ENCODE results near the gene ITPR2. TPM values are rescaled to one million over a fixed set of nuclear protein-coding genes. Genes with fewer than 3 reads are reported as not detected.

Gene ITPR2
- total and polyA plus RNA-seq, 2 of the 13 experiments (the other 11 are each of a cell fraction or from before 2014, with no cell fraction given): 31.9 to 81.9 TPM

GRCh38 chr12:26832822-26833742, at the start of gene ITPR2 (continued):
- peak; percentile 68 for TF ChIP-seq ZNF687 (CRISPR knock-in tag; IDR thresholded peaks at IDR 0.05)
- no peak for TF ChIP-seq THAP7 (CRISPR knock-in tag; IDR thresholded peaks at IDR 0.05)
- no peak for TF ChIP-seq PRMT3 (CRISPR knock-in tag; IDR thresholded peaks at IDR 0.05; ENCODE audit: borderline replicate concordance, low read depth)
- no peak for TF ChIP-seq ZNF678 (CRISPR knock-in tag; IDR thresholded peaks at IDR 0.05)
- TF ChIP-seq PLRG1 (conservative IDR thresholded peaks at IDR 0.05): no peak
- no peak for TF ChIP-seq ZBTB39 (CRISPR knock-in tag; IDR thresholded peaks at IDR 0.05)
- 0 out of 2 replicates have a peak, but pooled peaks have one; percentile 33 for TF ChIP-seq SOX13 (IDR thresholded peaks at IDR 0.05)
- TF ChIP-seq SOX13 (CRISPR knock-in tag; conservative IDR thresholded peaks at IDR 0.05 in 1 of 2, IDR thresholded peaks at IDR 0.05 in 1 of 2): 0 out of 4 replicates have a peak, but pooled peaks of 1 of the 2 experiments have one; percentile 56
- no peak for TF ChIP-seq CBFB (CRISPR knock-in tag; IDR thresholded peaks at IDR 0.05)
- TF ChIP-seq PITX1 (CRISPR knock-in tag; IDR thresholded peaks at IDR 0.05): no peak
- TF ChIP-seq NFKBIZ (CRISPR knock-in tag; IDR thresholded peaks at IDR 0.05): no peak; the same call in 1 of the 2 replicates
- peak; percentile 9; the same call in 1 of the 2 replicates for TF ChIP-seq ZNF558 (CRISPR knock-in tag; IDR thresholded peaks at IDR 0.05; ENCODE audit: borderline replicate concordance)
- 0 out of 2 replicates have a peak, but pooled peaks have one; percentile 41 for TF ChIP-seq AHR (CRISPR knock-in tag; IDR thresholded peaks at IDR 0.05)
- TF ChIP-seq NRL (CRISPR knock-in tag; IDR thresholded peaks at IDR 0.05; ENCODE audit: borderline replicate concordance): peak; percentile 76
- no peak for TF ChIP-seq MNT (IDR thresholded peaks at IDR 0.05)
- no peak for TF ChIP-seq NAIF1 (CRISPR knock-in tag; IDR thresholded peaks at IDR 0.05; ENCODE audit: borderline replicate concordance)
- TF ChIP-seq, protein P1, sequence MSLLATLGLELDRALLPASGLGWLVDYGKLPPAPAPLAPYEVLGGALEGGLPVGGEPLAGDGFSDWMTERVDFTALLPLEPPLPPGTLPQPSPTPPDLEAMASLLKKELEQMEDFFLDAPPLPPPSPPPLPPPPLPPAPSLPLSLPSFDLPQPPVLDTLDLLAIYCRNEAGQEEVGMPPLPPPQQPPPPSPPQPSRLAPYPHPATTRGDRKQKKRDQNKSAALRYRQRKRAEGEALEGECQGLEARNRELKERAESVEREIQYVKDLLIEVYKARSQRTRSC (CRISPR knock-in tag; IDR thresholded peaks at IDR 0.05; ENCODE audit: low read depth): no peak; the same call in 1 of the 2 replicates
- TF ChIP-seq ZNF562 (CRISPR knock-in tag; IDR thresholded peaks at IDR 0.05; ENCODE audit: borderline replicate concordance): no peak
- no peak; the same call in 1 of the 2 replicates for TF ChIP-seq GFI1 (CRISPR knock-in tag; IDR thresholded peaks at IDR 0.05; ENCODE audit: borderline replicate concordance)
